Stomach (tissue), 19 donors: Measurements from ENCODE around the gene MZB1. TPM values are rescaled to one million over a fixed set of nuclear protein-coding genes. Genes with fewer than 3 reads are reported as not detected.
A peak's percentile ranks its signal among the peaks of the same experiment; 100 is the strongest.

ENCODE experiments used
- DNase-seq, 2 donors: peaks; one replicate each; pipeline versions ENCODE4 v3.0.0 to v3.0.0-alpha.2; 2013 to 2019
- H3K27ac ChIP-seq, 5 donors: fragments of 200-600 bp in 4 of 5; sonication (generic) in 4 of 5; one replicate each; pipeline ENCODE4 v1.5.1; 2013 to 2019; ENCODE audit warnings: mild to moderate bottlenecking in 1 of 5, moderate library complexity in 1 of 5
- H3K27me3 ChIP-seq, 3 donors: fragments of 200-600 bp; sonication (generic); one replicate each; pipeline ENCODE4 v1.5.1; 2017 to 2019; ENCODE audit warnings: mixed run types in 1 of 3
- H3K36me3 ChIP-seq, 4 donors: fragments of 200-600 bp; sonication (generic); 1 replicate in 3 of 4; 2 replicates in 1 of 4; pipeline ENCODE4 v1.5.1; 2016 to 2019
- H3K4me1 ChIP-seq, 4 donors: fragments of 200-600 bp; sonication (generic); one replicate each; pipeline ENCODE4 v1.5.1; 2016 to 2019
- H3K4me3 ChIP-seq, 4 donors: fragments of 200-600 bp; sonication (generic) in 3 of 4; one replicate each; pipeline ENCODE4 v1.5.1; 2016 to 2019; ENCODE audit warnings: mild to moderate bottlenecking in 1 of 4
- H3K9me3 ChIP-seq, 4 donors: fragments of 200-600 bp; sonication (generic); one replicate each; pipeline ENCODE4 v1.5.1; 2016 to 2019
- CTCF ChIP-seq, 7 experiments: fragments of 450-650 bp in 4 of 7; fragments of 200-600 bp in 3 of 7; sonication (generic) in 3 of 7; IDR thresholded peaks; one replicate each; pipeline ENCODE4 v1.5.1; 2016 to 2019; ENCODE audit warnings: antibody characterized with exemption in 7 of 7, control low read depth in 2 of 7, mild to moderate bottlenecking in 1 of 7
- EP300 ChIP-seq: sonication (generic); formaldehyde crosslinking; IDR thresholded peaks from one replicate; pipeline ENCODE4 v1.6.1; 2017; ENCODE audit warnings: antibody characterized with exemption
- POLR2A ChIP-seq, 4 donors: fragments of 450-650 bp; IDR thresholded peaks; one replicate each; pipeline ENCODE4 v1.6.1; 2016; ENCODE audit warnings: antibody characterized with exemption in 4 of 4, control low read depth in 2 of 4, mild to moderate bottlenecking in 1 of 4, moderate library complexity in 1 of 4
- POLR2AphosphoS5 ChIP-seq, 3 donors: sonication (generic); formaldehyde crosslinking; IDR thresholded peaks; one replicate each; pipeline ENCODE4 v1.6.1; 2016; ENCODE audit warnings: antibody characterized with exemption in 3 of 3
- WGBS, 5 donors: extraction: QIAGEN DNeasy Blood & Tissue Kit in 3 of 5; methylation state at CpG; one replicate each; pipeline versions ENCODE4 v1.1.5 to v1.1.7; 2013 to 2018; 5-methylcytosine and 5-hydroxymethylcytosine counted together
- intact Hi-C: fragments of 100-400 bp; cut with DNase I; formaldehyde crosslinking; loops from one replicate; pipeline ENCODE4 v1.15.1; 2023; ENCODE audit warnings: low total_unique reads
- long read RNA-seq, 10 donors: transcript quantifications; one replicate each; lab custom pipeline, GENCODE V29; 2026
- polyA plus RNA-seq, 3 donors: library from polyadenylated mRNA; stranded (reverse); fragments of 200-250 nt; gene quantifications; one replicate each; pipeline ENCODE4 v1.2.3, GENCODE V29; 2013
- total RNA-seq, 5 donors: library from RNA; depleted of rRNA; stranded (reverse); fragments of >200 nt; gene quantifications; one replicate each; pipeline versions ENCODE4 v1.1.0 to v1.2.3, GENCODE V29; 2014 to 2016
- donor health status: healthy with polysubstance abuse.
- donor health status: Bipolar disorder and iron deficiency.
- donor health status: healthy.

The MZB1 gene
- 10 to 100 TPM in 1 of 5 donors, 1 to 10 TPM in 3, not detected in 1; 1.1 to 15.8 (median 1.5) TPM for total RNA-seq
- 10 to 100 TPM in 2 of 3 donors, 1 to 10 TPM in 1; 7.6 to 14.1 (median 11.1) TPM for polyA plus RNA-seq
- long read RNA-seq, donor 1, result 0 reads
- long read RNA-seq, donor 2, result 0 reads
- long read RNA-seq, donor 3, result 0 reads
- long read RNA-seq, donor 4, result 0 reads
- long read RNA-seq, donor 5, result 0 reads
- long read RNA-seq, donor 6, partial matches to known transcripts, result 0 of 2 reads
- long read RNA-seq, donor 6, other reads (novel, unspliced or antisense), result 0 of 2 reads
- long read RNA-seq, donor 7, result 0 reads
- long read RNA-seq, donor 8, partial matches to known transcripts, result 0 of 1 reads
- long read RNA-seq, donor 8, other reads (novel, unspliced or antisense), result 0 of 1 reads
- long read RNA-seq, donor 9, result 0 reads
- long read RNA-seq, donor 10, result 0 reads

GRCh38 chr5:139389701-139390638 lies at the start of gene MZB1:
MZB1 (minus strand) TSS chr5:139389913; CDS start chr5:139389856, 57 bp downstream.
- Histone ChIP-seq H3K4me1 (peaks cover 32 to 75% (median 67%) of the 10 kb centered on the region in 4 donors), H3K36me3 (no peaks in the 10 kb centered on the region), H3K9me3 (no peaks in the 10 kb centered on the region), H3K27me3 (peaks cover 0 to 34% (median 0%) of the 10 kb centered on the region in 3 donors), H3K4me3 (peak within 1 kb of the TSS; percentile 11 to 49 (median 27)), H3K27ac (peak within 1 kb of the TSS; percentile 44 to 78 (median 68))
- intact Hi-C loops, result no loop called here
- 73 to 80% (median 77%) methylated on average over 8 to 11 of the region's 11 CpGs for WGBS, 5 donors
- peak in 1 of 3 donors; percentile 26 for TF ChIP-seq POLR2AphosphoS5 (IDR thresholded peaks at IDR 0.05)
- TF ChIP-seq CTCF (IDR thresholded peaks at IDR 0.05), result no peak
- TF ChIP-seq EP300, result no peak
- no peak for TF ChIP-seq POLR2A (IDR thresholded peaks at IDR 0.05)
- peak in 1 of 2 donors; percentile 60 for DNase-seq

- peaks cover 4 to 17% (median 14%) of the 10 kb centered on the region in 4 donors for H3K4me1 ChIP-seq
- intact Hi-C loops, result no loop called here
- peak within 1 kb of the TSS; percentile 68 to 85 (median 78) for H3K4me3 ChIP-seq
- peak; percentile 93 to 97 for DNase-seq
- TF ChIP-seq POLR2A (IDR thresholded peaks at IDR 0.05), result no peak
- no peak for TF ChIP-seq CTCF (IDR thresholded peaks at IDR 0.05)
- TF ChIP-seq POLR2AphosphoS5 (IDR thresholded peaks at IDR 0.05), result peak; percentile 33 to 88 (median 73)
- no peak for TF ChIP-seq EP300
- peaks cover 0 to 17% (median 5%) of the 10 kb centered on the region in 4 donors for H3K36me3 ChIP-seq
- 0 to 4% (median 3%) methylated on average over 14 to 49 of the region's 49 CpGs for WGBS, 5 donors
- no peaks in the 10 kb centered on the region for H3K27me3 ChIP-seq
- H3K27ac ChIP-seq, result peak within 1 kb of the TSS; percentile 80 to 98 (median 96)
- no peaks in the 10 kb centered on the region for H3K9me3 ChIP-seq
Observed at GRCh38 chr5:139439013-139439903, 49.5 kb upstream of the MZB1 start, which contains the start of gene DNAJC18. DNAJC18 (minus strand) TSS chr5:139439525; CDS start chr5:139439445, 80 bp downstream.

GRCh38 chr5:139438707-139439012 lies 48.9 kb upstream of the MZB1 start:
- intact Hi-C loops, result no loop called here
- Histone ChIP-seq H3K27ac (peak overlapping the region; percentile 20 to 98 (median 96)), H3K27me3 (no peaks in the 10 kb centered on the region), H3K4me3 (peak overlapping the region; percentile 68 to 85 (median 78)), H3K9me3 (no peaks in the 10 kb centered on the region), H3K36me3 (peaks cover 0 to 23% (median 8%) of the 10 kb centered on the region in 4 donors), H3K4me1 (peaks cover 4 to 17% (median 14%) of the 10 kb centered on the region in 4 donors)
- TF ChIP-seq CTCF (IDR thresholded peaks at IDR 0.05) (no peak), POLR2AphosphoS5 (IDR thresholded peaks at IDR 0.05) (no peak), EP300 (no peak), POLR2A (IDR thresholded peaks at IDR 0.05) (no peak)
- 21 to 29% (median 24%) methylated on average over 8 of the region's 8 CpGs for WGBS, 5 donors
- no peak for DNase-seq
